WTC11 (cell line): Measurements from ENCODE around the gene DCXR. TPM values are rescaled to one million over a fixed set of nuclear protein-coding genes. Genes with fewer than 3 reads are reported as not detected.

ENCODE experiments used
- ATAC-seq: fragments of 200-7000 bp; cut with Tn5 transposase; 2 replicates; pipeline ENCODE4 v1.10.0; 2021; ENCODE audit warnings: mild to moderate bottlenecking, moderate library complexity
- CTCF ChIA-PET: fragments of 300-600 bp; sonication (Branson Sonifier 250); formaldehyde crosslinking; loops from one replicate; lab custom pipeline; 2021; ENCODE audit warnings: antibody characterized with exemption; lab: Charles Lee
- POLR2A ChIA-PET: fragments of 350-600 bp; sonication (Branson Sonifier 250); formaldehyde crosslinking; loops from one replicate; lab custom pipeline; 2021; ENCODE audit warnings: antibody characterized with exemption; lab: Charles Lee
- DNase-seq: peaks from one replicate; pipeline ENCODE4 v3.0.0; 2021; ENCODE audit warnings: low spot score
- H3K27ac Mint-ChIP-seq: 2 replicates; pipeline ENCODE4 v1.8.0; 2021; ENCODE audit warnings: mixed read lengths
- H3K27me3 Mint-ChIP-seq: 2 replicates; pipeline ENCODE4 v1.8.0; 2021; ENCODE audit warnings: low read depth, mild to moderate bottlenecking, moderate library complexity, mixed read lengths
- H3K36me3 Mint-ChIP-seq: 2 replicates; pipeline ENCODE4 v1.8.0; 2021; ENCODE audit warnings: mixed read lengths
- H3K4me1 Mint-ChIP-seq: 2 replicates; pipeline ENCODE4 v1.8.0; 2022; ENCODE audit warnings: mixed read lengths
- H3K4me3 Mint-ChIP-seq: 2 replicates; pipeline ENCODE4 v1.8.0; 2021; ENCODE audit warnings: mild to moderate bottlenecking, moderate library complexity, mixed read lengths
- H3K9me3 Mint-ChIP-seq: 2 replicates; pipeline ENCODE4 v1.8.0; 2021; ENCODE audit warnings: mixed read lengths
- ATF1 ChIP-seq: sonication (generic); formaldehyde crosslinking; IDR thresholded peaks from 2 replicates; pipeline ENCODE4 v1.8.1; 2023; ENCODE audit warnings: mild to moderate bottlenecking, moderate library complexity, missing genetic modification reagents
- FOXK1 ChIP-seq: sonication (generic); formaldehyde crosslinking; IDR thresholded peaks from 2 replicates; pipeline ENCODE4 v1.8.0; 2022; ENCODE audit warnings: mild to moderate bottlenecking, moderate library complexity, missing genetic modification reagents
- NFATC4 ChIP-seq: fragments of 250-450 bp; sonication (Bioruptor Pico); IDR thresholded peaks from 2 replicates; pipeline ENCODE4 v1.9.0; 2021; ENCODE audit warnings: mild to moderate bottlenecking
- NR3C1 ChIP-seq: sonication (generic); formaldehyde crosslinking; conservative IDR thresholded peaks from 2 replicates; pipeline ENCODE4 v1.8.1; 2023; ENCODE audit warnings: low read depth, mild to moderate bottlenecking, missing genetic modification reagents
- TEAD4 ChIP-seq: sonication (generic); formaldehyde crosslinking; IDR thresholded peaks from 2 replicates; pipeline ENCODE4 v1.8.0; 2022; ENCODE audit warnings: mild to moderate bottlenecking, missing genetic modification reagents
- TP53 ChIP-seq: sonication (generic); formaldehyde crosslinking; IDR thresholded peaks from 2 replicates; pipeline ENCODE4 v1.8.1; 2023; ENCODE audit warnings: mild to moderate bottlenecking, missing genetic modification reagents
- ZNF121 ChIP-seq: sonication (generic); formaldehyde crosslinking; IDR thresholded peaks from 2 replicates; pipeline ENCODE4 v1.8.0; 2023; ENCODE audit warnings: missing genetic modification reagents
- ZNF219 ChIP-seq: sonication (generic); formaldehyde crosslinking; IDR thresholded peaks from 2 replicates; pipeline ENCODE4 v1.8.0; 2023; ENCODE audit warnings: missing genetic modification reagents, mild to moderate bottlenecking, borderline replicate concordance
- total RNA-seq: library from RNA; stranded (reverse); gene quantifications from 3 replicates; pipeline ENCODE4 v1.2.3, GENCODE V29; 2021
- TF ChIP-seq, protein P1 (sequence below): sonication (generic); formaldehyde crosslinking; IDR thresholded peaks from 2 replicates; pipeline ENCODE4 v1.8.0; 2022; ENCODE audit warnings: mild to moderate bottlenecking, missing genetic modification reagents
- TF ChIP-seq, protein P2 (sequence below): sonication (generic); formaldehyde crosslinking; IDR thresholded peaks from 2 replicates; pipeline ENCODE4 v1.8.1; 2023; ENCODE audit warnings: mild to moderate bottlenecking, missing genetic modification reagents
- TF ChIP-seq, protein P3 (sequence below): sonication (generic); formaldehyde crosslinking; IDR thresholded peaks from 2 replicates; pipeline ENCODE4 v1.8.1; 2023; ENCODE audit warnings: mild to moderate bottlenecking, moderate library complexity, missing genetic modification reagents
- TF ChIP-seq, protein P4 (sequence below): fragments of 250-450 bp; sonication (Bioruptor Pico); IDR thresholded peaks from 2 replicates; pipeline ENCODE4 v1.8.0; 2021; ENCODE audit warnings: mild to moderate bottlenecking
- TF ChIP-seq, protein P5 (sequence below): sonication (generic); formaldehyde crosslinking; conservative IDR thresholded peaks from 2 replicates; pipeline ENCODE4 v1.8.1; 2023; ENCODE audit warnings: mild to moderate bottlenecking, low read depth, missing genetic modification reagents, moderate library complexity
- TF ChIP-seq, protein P6 (sequence below): sonication (generic); formaldehyde crosslinking; IDR thresholded peaks from 2 replicates; pipeline ENCODE4 v1.8.0; 2023; ENCODE audit warnings: missing genetic modification reagents

Gene DCXR
- total RNA-seq, 1 experiment from 2014 or later = 130 TPM

DNA sequence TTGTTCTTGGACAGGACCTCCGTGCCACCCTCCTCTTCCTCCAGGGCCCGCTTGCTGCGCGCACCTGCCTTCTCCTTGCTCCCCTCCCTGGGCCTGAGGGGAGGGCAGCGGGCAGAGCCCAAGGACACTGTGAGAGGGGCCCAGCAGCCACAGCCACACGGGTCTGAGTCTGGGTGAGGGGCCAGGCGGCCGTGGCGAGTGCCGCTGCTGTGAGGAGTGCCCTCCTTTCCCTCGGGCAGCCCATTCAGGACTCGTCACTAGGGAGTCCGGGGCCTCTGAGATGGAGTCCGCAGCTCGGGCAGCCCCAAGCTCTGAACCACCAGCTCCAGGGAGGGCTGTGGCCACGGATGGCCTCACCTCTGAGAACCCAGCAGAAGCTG lies 22.5 kb upstream of the DCXR start:
- TF ChIP-seq FOXK1 (CRISPR knock-in tag) (no peak), ZNF121 (CRISPR knock-in tag) (no peak), NR3C1 (CRISPR knock-in tag) (no peak), ATF1 (CRISPR knock-in tag) (no peak), TEAD4 (CRISPR knock-in tag) (no peak), TP53 (CRISPR knock-in tag) (no peak)
- TF ChIP-seq, protein P1, sequence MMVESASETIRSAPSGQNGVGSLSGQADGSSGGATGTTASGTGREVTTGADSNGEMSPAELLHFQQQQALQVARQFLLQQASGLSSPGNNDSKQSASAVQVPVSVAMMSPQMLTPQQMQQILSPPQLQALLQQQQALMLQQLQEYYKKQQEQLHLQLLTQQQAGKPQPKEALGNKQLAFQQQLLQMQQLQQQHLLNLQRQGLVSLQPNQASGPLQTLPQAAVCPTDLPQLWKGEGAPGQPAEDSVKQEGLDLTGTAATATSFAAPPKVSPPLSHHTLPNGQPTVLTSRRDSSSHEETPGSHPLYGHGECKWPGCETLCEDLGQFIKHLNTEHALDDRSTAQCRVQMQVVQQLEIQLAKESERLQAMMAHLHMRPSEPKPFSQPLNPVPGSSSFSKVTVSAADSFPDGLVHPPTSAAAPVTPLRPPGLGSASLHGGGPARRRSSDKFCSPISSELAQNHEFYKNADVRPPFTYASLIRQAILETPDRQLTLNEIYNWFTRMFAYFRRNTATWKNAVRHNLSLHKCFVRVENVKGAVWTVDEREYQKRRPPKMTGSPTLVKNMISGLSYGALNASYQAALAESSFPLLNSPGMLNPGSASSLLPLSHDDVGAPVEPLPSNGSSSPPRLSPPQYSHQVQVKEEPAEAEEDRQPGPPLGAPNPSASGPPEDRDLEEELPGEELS (CRISPR knock-in tag) = no peak
- TF ChIP-seq, protein P2, sequence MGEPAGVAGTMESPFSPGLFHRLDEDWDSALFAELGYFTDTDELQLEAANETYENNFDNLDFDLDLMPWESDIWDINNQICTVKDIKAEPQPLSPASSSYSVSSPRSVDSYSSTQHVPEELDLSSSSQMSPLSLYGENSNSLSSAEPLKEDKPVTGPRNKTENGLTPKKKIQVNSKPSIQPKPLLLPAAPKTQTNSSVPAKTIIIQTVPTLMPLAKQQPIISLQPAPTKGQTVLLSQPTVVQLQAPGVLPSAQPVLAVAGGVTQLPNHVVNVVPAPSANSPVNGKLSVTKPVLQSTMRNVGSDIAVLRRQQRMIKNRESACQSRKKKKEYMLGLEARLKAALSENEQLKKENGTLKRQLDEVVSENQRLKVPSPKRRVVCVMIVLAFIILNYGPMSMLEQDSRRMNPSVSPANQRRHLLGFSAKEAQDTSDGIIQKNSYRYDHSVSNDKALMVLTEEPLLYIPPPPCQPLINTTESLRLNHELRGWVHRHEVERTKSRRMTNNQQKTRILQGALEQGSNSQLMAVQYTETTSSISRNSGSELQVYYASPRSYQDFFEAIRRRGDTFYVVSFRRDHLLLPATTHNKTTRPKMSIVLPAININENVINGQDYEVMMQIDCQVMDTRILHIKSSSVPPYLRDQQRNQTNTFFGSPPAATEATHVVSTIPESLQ (CRISPR knock-in tag) = no peak
- TF ChIP-seq, protein P3, sequence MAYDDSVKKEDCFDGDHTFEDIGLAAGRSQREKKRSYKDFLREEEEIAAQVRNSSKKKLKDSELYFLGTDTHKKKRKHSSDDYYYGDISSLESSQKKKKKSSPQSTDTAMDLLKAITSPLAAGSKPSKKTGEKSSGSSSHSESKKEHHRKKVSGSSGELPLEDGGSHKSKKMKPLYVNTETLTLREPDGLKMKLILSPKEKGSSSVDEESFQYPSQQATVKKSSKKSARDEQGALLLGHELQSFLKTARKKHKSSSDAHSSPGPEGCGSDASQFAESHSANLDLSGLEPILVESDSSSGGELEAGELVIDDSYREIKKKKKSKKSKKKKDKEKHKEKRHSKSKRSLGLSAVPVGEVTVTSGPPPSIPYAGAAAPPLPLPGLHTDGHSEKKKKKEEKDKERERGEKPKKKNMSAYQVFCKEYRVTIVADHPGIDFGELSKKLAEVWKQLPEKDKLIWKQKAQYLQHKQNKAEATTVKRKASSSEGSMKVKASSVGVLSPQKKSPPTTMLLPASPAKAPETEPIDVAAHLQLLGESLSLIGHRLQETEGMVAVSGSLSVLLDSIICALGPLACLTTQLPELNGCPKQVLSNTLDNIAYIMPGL = no peak
- TF ChIP-seq, protein P4, sequence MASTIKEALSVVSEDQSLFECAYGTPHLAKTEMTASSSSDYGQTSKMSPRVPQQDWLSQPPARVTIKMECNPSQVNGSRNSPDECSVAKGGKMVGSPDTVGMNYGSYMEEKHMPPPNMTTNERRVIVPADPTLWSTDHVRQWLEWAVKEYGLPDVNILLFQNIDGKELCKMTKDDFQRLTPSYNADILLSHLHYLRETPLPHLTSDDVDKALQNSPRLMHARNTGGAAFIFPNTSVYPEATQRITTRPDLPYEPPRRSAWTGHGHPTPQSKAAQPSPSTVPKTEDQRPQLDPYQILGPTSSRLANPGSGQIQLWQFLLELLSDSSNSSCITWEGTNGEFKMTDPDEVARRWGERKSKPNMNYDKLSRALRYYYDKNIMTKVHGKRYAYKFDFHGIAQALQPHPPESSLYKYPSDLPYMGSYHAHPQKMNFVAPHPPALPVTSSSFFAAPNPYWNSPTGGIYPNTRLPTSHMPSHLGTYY (CRISPR knock-in tag) = no peak
- TF ChIP-seq, protein P5, sequence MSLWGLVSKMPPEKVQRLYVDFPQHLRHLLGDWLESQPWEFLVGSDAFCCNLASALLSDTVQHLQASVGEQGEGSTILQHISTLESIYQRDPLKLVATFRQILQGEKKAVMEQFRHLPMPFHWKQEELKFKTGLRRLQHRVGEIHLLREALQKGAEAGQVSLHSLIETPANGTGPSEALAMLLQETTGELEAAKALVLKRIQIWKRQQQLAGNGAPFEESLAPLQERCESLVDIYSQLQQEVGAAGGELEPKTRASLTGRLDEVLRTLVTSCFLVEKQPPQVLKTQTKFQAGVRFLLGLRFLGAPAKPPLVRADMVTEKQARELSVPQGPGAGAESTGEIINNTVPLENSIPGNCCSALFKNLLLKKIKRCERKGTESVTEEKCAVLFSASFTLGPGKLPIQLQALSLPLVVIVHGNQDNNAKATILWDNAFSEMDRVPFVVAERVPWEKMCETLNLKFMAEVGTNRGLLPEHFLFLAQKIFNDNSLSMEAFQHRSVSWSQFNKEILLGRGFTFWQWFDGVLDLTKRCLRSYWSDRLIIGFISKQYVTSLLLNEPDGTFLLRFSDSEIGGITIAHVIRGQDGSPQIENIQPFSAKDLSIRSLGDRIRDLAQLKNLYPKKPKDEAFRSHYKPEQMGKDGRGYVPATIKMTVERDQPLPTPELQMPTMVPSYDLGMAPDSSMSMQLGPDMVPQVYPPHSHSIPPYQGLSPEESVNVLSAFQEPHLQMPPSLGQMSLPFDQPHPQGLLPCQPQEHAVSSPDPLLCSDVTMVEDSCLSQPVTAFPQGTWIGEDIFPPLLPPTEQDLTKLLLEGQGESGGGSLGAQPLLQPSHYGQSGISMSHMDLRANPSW = no peak
- TF ChIP-seq, protein P6, sequence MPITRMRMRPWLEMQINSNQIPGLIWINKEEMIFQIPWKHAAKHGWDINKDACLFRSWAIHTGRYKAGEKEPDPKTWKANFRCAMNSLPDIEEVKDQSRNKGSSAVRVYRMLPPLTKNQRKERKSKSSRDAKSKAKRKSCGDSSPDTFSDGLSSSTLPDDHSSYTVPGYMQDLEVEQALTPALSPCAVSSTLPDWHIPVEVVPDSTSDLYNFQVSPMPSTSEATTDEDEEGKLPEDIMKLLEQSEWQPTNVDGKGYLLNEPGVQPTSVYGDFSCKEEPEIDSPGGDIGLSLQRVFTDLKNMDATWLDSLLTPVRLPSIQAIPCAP = no peak
- Mint-ChIP-seq H3K27ac (no peak overlapping the region), H3K4me1 (no peaks in the 10 kb centered on the region), H3K4me3 (no peak overlapping the region), H3K9me3 (no peaks in the 10 kb centered on the region), H3K27me3 (no peaks in the 10 kb centered on the region), H3K36me3 (peaks cover 7% of the 10 kb centered on the region; the same call in 1 of the 2 replicates)
- CTCF ChIA-PET = interaction anchor here (0.8 kb wide), 1 partner anchor 22 kb away, joined by 3 read pairs; the partner anchor contains the start of gene DCXR
- POLR2A ChIA-PET = interaction anchor here (1.5 kb wide), 1 partner anchor 29 kb away, joined by 4 read pairs; no protein-coding TSS in a partner anchor
- ATAC-seq (no peak), DNase-seq (no peak)

DNA sequence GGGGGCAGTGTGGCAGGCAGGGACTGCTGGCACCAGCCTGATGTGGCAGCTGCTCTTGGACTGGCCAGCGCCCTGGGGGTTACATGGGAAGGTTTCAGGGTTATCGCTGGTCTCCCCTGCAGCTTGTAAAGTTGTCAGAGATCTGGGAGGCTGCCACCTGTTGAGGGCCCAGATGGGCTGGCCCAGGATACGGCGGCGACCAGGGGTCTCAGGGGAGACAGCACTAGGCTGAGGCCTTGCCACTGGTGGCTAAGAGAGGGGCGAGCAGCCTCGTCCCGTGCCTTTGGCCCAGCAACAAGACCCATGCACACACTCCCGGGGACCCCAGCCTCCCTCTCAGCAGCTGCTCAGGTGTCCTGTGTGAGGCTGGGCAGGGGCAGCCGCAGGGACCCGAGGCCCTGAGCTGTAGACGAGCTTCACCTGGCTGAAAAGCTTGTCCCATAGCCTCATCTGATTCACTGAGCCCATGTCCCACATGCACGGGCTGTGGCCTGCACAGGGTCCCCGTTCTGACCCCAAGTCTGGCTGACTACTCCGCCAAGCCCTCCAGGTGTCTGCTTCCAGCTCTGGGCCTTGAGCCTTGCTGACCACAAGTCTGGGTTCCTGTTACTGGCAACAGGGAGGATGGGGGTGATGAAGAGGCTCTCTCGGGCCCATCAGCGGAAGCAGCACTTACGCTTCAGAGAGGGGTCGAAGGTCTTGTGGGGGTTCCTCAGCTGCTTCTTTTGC lies 21.9 kb upstream of the DCXR start:
- no peak overlapping the region for H3K4me3 Mint-ChIP-seq
- H3K9me3 Mint-ChIP-seq = no peaks in the 10 kb centered on the region
- peaks cover 8% of the 10 kb centered on the region; the same call in 1 of the 2 replicates for H3K36me3 Mint-ChIP-seq
- 0 out of 2 replicates have a peak, but pooled peaks have one; percentile 7 for TF ChIP-seq NFATC4 (CRISPR knock-in tag)
- TF ChIP-seq ZNF219 (CRISPR knock-in tag) = no peak
- no peaks in the 10 kb centered on the region for H3K27me3 Mint-ChIP-seq
- POLR2A ChIA-PET = interaction anchor here (1.5 kb wide), 1 partner anchor 29 kb away, joined by 4 read pairs; no protein-coding TSS in a partner anchor
- no peaks in the 10 kb centered on the region for H3K4me1 Mint-ChIP-seq
- ATAC-seq (no peak), DNase-seq (no peak)
- no peak overlapping the region for H3K27ac Mint-ChIP-seq
- CTCF ChIA-PET = interaction anchor here (0.8 kb wide), 1 partner anchor 22 kb away, joined by 3 read pairs; the partner anchor contains the start of gene DCXR
